ENCODE measurements around the gene CACNA2D1.
"Not testable (repeated sequence)": the region's sequence is repeated elsewhere in the genome, so short reads cannot be mapped to it uniquely, and the experiment has no call there.

The CACNA2D1 gene

GRCh38 chr7:82389876-82390275 is 53.7 kb downstream of the CACNA2D1 start:
- no peak for DNase-seq

DNA sequence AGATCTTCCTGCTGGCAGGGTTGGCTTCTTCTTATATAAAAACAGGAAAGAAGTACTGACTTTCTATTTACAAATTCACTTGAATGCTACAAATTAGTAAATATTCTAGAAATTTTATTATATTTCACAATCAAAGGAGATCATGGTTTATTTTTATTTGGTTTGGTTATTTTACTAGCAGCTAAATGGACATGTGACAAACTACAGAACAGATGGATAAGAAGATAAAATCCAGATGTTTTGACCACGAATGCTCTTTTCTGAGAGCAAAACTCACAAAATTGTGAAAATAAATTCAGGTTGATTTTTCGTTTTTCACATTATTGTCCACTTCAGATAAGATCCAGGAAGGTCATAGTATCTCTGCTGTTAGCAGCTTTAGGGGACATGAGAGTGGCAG is 55.4 kb downstream of the CACNA2D1 start:
- no peak for DNase-seq

GRCh38 chr7:82386571-82386970 is 57.0 kb downstream of the CACNA2D1 start:
- DNase-seq: not testable (repeated sequence)

GRCh38 chr7:82384779-82385178 is 58.8 kb downstream of the CACNA2D1 start:
- DNase-seq: no peak

DNA sequence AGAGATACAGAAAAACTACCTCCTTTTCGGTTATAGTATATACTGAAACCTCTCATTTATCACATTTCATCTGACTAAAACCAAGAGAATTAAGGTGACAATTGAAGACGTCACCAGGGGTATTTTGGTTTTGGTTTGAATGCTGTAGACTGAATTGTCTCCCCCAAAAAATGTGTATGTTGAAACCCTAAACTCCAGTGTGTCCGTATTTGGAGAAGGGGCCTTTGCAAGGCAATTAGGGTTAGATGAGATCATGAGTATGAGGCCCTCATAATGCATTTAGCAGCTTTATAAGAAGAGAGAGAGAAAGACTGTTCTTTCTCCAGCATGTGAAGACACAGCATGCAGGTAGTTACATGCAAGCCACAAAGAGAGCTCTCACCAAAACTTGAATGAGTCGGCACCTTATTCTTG is 59.5 kb downstream of the CACNA2D1 start:
- no peak for DNase-seq

DNA sequence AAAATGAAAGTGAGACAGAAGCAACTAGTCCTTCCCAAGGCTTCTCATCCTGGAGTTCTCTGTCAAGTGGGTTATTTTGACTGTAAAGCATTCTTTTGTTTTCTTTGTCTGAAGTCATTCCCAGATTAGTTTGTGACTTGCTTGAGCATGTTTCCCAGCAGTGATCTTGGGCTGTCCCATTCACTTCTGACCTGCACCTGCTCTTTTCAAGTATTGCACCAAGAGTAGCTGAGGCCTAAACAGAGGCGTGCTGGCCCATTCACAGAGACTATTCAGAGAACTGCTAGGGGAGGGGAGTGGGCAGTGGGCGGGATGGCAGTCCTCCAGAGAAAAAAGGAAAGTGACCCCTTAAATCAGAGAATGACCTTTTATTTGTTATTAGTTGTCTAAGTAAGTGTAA is 61.3 kb downstream of the CACNA2D1 start:
- DNase-seq: no peak

DNA sequence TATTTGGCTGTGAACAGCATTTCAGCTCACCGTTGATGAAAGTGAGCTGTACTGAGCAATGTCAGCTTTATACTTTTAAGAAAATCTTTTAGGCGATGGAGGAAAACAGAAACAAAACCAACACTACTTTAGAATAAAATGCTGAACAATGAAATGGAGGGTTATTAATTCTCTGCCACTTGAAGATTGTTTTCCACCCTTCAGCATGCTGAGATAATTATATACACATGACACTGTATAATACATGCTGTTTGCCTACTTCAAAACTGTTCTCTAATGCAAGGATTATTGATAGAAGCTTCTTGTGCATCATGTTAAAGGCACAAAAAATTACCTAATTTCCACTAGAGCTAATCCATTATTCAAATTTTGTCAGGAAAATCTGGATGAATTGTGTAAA is 66.8 kb downstream of the CACNA2D1 start:
- no peak for DNase-seq

DNA sequence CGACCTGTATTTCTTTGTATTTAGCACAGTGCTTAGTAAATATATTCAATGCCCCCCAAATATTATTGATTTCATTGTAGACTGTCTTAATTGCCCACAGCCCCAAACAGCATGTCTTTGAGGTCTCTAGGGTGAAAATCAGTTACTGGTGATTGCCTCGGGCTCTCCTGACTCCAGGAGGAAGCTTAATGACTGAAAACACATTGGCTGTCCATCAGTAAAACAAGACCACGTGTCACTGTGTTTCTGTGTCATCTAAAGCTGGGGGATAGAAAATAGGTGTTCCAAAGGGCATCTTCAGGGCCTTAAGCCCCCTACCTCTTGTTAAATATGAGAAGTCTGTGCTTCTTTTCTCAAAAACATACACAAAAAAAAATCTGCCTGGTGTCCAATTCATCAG is 67.9 kb downstream of the CACNA2D1 start:
- no peak for DNase-seq

DNA sequence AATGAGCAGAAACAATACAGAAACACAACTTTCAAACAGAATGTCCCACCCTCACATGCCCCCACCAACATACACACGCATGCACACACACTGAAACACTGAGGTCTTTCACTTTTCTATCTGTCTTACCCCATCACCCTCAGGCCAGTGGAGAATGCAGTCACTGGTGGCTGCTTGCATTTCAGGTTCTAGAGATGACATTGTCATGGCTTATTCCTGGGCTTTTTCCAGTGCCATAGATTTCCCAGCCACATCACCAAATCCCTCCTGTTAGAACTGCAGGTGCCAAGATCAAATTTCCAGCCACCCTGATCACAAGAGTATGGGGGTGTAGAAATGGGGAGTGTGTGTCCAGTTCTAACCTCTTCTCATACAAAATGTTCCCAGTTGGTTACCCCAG is 68.4 kb downstream of the CACNA2D1 start:
- DNase-seq: no peak

DNA sequence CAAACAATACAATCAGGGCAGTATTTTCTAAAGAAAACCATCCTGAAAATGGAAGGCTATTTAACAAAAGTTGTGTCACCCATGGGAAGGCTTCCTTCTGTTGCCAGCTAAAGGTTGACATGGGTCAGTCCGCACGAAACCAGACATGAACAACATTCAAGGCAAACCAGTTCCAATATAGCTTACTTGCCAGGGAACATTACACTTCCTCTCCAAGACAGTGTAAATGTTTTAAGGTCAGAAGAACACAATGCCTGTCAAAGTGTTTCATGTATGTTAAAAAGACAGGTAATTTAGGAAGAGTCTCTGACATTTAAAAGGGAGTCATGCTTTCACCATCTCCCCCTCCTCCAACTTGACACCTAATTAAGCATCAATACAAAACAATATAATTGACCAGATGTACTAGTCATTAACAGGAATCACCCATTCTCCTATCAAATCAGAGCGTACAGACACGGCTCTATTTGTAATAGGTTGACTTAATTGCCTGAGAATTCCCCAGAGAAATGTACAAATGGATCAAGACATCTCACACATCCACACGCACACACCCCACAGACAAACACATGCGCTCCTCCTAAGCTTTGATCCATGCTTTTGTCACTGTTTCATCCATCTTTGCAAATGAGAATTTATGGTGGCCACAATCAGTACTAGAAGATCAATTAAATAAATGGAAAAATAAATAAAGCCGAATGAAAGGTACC is 69.5 kb downstream of the CACNA2D1 start:
- DNase-seq: no peak

GRCh38 chr7:82364671-82365070 is 78.9 kb downstream of the CACNA2D1 start:
- DNase-seq: no peak

GRCh38 chr7:82364048-82364447 is 79.5 kb downstream of the CACNA2D1 start:
- no peak for DNase-seq

GRCh38 chr7:82362129-82362706 is 81.4 kb downstream of the CACNA2D1 start:
- no peak for DNase-seq

GRCh38 chr7:82360591-82361368 is 82.8 kb downstream of the CACNA2D1 start:
- no peak for DNase-seq

DNA sequence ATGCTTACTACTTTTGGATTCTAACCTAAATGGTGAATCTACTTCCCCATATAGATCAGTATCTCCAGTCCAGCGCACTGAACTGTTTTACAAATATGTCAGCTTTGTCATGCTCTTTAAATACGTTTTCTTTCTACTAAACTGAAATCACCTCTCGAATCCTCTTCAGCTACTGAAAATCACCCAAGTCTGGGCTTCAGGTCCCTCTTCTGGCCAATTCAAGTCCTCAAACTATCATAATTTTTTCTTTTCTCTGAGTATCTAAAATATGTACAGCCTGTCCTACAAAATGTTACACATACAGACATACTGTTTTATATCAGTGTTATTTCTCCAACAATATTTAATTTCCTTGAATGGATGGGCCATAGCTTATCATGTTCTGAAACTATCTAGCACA is 84.2 kb downstream of the CACNA2D1 start:
- no peak for DNase-seq

DNA sequence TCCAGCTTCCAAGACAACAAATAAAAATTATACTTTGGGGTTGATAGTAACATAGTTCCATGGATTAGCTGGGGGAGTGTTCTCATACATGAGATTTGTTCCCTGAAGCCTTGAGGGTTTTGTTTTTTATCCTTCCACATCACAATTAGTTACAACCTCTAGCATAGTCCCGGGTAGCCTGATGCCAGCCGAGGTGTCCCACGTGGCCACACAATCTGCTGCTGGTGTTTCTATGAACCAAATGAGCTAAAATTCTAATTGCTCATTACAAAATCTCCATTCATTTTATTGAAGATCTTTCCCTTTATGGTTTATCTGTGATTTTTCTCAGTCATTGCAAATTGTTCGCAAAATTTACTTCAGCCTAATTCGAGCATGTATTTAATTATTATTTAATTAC is 84.7 kb downstream of the CACNA2D1 start:
- no peak for DNase-seq

DNA sequence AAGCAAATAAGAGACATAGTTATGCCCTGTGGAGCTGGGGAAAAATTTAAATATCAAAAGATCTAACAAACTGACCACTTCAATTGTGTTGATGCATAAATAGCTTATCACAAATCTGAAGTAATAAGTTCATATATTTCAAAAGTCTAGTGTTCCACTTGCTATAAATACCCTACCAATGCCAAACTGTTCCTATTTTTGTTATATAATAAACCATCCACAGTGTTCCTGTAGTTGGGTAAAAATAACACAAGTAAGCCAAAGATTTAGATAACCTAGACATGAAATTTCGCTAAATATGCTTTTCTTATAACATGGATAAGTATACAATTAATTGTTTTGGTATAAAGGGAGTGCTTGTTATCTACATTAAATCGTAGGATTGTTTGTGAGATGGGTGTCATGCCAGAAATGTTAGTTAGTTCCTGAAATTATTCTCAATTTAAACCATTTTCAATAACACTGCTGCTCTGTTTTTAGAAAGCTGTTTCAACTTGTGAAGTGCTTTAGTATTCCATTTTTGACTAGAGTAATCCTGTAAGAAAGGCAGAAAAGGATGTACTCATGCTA is 85.5 kb downstream of the CACNA2D1 start:
- DNase-seq: no peak

DNA sequence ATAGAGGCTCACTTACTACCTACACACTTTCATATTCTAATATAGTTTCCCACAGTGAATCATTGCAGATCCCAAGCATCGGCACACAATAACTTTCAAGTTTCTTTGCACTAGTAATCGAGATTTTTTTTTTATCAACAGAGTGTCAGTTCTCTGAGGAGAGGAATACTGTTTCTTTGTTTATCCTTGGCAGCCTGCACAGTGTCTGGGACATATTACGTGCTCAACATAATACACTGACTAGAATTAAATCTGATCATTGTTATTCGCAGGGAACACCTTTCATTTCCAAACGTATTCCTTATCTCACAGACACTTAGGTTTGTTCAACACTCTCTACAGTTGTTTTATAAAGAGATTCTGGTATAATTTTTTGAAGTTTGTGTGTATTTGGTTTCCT is 95.3 kb downstream of the CACNA2D1 start:
- DNase-seq: no peak

GRCh38 chr7:82347808-82348207 is 95.8 kb downstream of the CACNA2D1 start:
- no peak for DNase-seq

DNA sequence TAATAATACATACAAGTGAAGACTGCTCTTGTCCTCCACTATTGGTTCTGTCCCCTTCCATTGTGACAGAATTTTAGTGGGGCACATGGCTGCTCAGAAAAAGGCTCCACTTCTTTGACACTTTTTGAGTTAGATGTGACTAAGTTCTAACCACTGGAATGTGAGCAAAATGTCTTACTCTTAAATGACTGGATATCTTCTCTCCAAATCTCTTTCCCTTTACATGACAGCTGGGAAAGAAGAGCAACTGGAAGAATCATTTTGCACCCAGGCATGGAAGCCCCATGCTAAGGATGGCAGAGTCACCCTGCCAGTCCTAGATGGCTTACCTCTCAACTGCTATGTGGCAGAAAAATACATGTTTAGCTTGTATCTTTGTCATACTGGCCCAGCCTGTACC is 97.7 kb downstream of the CACNA2D1 start:
- no peak for DNase-seq

DNA sequence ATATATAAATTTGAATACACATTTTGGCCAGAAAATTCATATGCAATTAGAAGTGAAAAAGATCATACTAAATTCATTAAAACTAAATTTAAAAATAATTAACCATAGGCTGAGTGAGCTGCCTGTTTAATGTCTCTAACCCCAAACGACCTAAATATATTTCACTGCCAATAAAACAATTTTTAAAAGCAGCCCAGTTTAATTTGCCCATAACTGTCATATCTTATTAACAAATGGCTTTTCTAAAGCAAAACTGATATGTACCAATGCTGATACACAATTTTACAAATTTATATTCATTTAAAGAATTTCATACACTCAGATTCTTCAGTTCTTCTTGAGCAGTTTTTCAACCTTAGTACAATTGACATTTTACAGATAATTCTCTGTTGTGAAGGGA is 99.9 kb downstream of the CACNA2D1 start:
- DNase-seq: no peak

DNA sequence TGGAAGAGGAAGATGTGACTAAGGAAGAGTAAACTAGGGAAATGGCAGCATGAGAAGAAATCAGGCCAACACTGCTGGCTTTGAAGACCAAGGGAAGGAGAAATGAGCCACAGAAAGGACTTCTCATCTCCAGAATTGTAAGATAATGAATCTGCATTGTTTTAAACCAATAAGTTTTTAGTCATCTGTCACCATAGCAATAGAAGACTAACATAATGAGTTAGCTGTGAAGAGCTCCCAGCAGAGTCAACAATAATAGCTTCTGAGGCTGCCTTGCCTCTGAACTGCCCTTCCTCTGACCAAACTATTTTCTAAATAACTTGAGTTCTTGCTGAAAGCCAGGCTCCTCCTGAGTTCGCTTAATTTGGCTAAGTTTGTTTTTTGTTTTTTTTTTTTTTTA is 103.6 kb downstream of the CACNA2D1 start:
- no peak for DNase-seq

- DNase-seq: no peak
Measured at GRCh38 chr7:82335927-82336326, 107.7 kb downstream of the CACNA2D1 start.

GRCh38 chr7:82335001-82335400 is 108.6 kb downstream of the CACNA2D1 start:
- DNase-seq: no peak

All from CD4-positive, alpha-beta T cell treated with Interleukin-12 subunit alpha and Interleukin-12 subunit beta, for 1 hour (primary cell).